ENCODE data around the gene PADI2.

GRCh38 chr1:17167041-17167785 is 48.0 kb upstream of the PADI2 start:
- TF ChIP-seq POLR2A (IDR thresholded peaks at IDR 0.05) (no peak), CTCF (IDR thresholded peaks at IDR 0.05) (no peak)

Measured in uterus (tissue), 2 donors.